Right forelimb (tissue), 1 donor: Measurements from ENCODE around the gene RRP9.

Experiments
- DNase-seq: peaks from one replicate; pipeline ENCODE4 v3.0.0-alpha.2; 2018

Gene RRP9

DNA sequence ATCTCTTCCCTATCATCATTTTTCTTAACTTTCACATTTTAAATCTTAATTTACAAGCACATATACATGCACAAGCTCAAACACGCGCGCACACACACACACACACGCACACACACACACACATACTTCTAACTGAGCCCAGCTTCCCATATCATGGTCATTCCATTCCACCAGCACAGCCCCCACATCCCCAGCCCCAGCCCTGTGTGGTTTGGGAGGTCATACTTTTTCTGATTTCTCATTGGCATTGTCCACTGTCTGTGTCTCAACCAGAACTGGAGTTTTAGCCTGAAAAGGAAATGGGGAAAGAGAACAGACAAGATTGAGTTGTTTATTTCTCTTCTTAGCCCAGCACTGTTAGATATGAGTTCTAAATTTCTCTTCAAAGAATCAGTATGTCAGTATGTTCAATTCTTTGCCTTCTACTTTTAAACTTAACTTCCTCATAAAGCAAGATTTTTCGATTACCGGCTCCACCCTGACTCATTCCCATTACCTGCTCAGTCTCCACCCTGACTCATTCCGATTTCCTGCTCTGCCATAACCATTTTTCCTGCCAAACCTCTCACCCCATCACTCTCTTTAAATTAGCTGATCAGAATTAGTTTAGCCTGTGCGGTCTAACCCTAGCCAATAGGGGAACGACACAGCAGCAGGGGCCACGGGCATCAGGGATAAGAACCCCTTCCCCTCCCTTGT lies 44.9 kb downstream of the RRP9 start:
- no peak for DNase-seq

DNA sequence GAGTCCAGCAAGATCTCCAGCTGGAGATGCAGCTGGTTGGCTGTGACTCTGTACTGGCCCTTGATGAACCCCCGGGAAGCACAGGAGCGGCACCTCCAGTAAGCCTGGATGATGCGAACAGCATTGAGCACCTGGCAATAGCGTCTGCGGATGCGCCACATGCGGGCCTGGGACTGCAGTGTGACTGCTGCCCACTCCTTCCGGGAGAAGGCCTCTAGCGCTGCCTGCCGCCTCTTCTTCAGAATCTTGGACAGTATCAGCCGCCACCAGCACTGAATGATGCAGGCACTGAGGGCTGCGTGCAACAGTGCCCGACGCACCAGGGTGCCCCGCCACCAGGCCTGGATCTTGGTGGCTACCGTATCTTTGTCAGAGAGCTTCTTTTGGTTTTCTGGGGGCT lies 46.8 kb downstream of the RRP9 start:
- no peak for DNase-seq

DNA sequence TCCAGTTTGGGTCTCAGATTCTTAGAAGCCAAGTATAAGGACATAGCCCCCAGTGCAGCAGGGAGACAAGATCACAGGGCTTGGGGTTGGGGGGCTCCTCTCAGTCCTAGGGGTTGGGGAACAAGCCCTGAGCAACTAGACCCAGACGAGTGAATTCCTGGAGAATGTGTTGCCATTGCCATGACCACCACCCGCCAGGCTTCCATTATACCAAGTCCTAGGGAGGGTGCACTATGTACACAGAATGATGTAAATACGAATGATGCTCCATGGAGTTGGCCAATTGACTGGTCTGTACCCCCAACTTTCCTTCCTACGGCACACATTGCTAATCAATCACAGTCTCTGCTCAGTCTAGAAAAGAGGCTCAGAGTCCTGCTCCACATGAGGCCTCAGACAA lies 47.3 kb downstream of the RRP9 start:
- no peak for DNase-seq

DNA sequence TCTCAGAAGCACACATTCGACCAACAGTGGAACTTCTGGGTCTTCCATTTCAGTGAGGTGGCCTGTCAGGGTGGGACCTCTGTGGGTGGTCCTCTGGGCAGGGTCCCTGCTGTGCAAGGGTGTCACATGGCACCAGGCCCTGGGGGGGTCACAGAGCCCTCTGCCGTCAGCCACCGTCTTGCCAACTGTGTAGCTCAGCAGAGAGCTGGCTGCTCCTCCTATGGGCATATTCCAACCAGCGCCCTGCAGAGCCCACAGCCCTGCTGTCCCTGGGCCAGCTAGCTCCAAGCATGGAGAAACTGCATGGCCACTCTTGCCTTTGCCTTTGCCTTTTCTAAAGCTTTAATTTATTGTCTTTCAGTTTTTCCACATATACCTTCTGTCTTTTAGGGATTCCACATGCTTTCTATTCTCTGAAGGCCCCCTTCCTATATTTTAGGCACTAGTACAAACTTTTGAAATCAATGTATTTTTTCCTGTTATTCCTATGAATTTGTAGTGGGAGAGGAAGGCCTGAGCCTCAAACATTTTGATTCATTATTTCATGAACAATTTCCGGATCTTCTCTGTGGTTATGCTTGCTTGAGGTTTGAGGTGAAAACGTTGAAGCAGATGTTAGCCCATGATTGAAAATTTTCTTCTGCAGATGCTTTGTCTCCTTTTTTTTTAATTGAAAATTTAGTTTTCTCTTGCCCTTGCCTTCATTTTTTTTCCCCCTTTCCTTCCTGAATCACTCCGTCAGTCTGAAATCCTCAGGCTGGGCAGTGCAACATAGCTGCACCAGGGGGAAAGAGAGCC lies 50.3 kb downstream of the RRP9 start:
- DNase-seq, result no peak

DNA sequence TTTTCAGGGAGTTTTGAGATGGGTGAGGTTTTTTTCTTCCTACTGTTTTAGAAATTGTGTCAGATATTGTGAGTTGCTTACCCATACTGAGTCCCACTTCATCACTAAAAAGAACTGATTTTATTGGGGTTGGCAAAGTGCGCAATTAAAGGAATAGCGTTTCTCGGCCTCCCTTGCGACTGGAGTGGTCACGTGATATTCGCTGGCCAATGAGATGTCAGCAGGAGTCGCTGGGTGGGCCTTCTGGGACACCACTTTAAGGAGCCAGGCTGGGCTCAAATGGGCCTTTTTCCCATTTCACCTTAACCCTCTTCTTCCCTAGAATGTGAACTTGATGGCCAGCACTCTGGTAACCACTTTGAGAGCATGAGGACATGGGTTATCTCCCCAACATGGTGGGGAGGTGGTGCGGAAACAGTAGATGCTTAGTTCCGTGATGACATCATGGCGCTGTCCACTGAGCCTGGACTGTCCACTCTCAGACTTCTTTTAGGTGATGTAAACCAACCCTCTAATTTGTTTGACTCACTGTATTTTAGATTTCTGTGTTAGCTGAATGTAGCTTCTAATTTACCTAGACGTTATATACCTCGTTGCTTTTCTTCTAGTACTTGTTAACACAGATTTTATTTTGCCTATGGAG lies 53.1 kb downstream of the RRP9 start:
- no peak for DNase-seq

DNA sequence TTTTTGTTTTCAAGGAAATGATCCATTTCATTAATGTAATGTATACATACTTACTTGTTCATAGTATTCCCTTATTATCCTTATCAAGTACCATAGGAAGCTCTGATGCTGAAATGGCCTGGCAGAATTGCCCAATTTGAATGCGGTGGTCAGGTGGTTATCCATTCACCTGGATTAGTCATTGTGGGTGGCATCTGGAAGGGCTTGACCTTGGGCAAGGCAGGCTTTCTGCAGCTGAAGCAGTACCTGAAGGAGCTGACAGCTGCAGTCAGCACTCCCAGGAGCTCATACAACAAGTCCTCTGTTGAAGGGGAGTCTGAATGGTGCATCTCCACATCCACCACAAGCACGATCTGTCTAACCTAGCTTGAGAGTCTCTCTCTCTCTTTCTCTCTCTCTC lies 54.1 kb downstream of the RRP9 start:
- DNase-seq, result no peak

DNA sequence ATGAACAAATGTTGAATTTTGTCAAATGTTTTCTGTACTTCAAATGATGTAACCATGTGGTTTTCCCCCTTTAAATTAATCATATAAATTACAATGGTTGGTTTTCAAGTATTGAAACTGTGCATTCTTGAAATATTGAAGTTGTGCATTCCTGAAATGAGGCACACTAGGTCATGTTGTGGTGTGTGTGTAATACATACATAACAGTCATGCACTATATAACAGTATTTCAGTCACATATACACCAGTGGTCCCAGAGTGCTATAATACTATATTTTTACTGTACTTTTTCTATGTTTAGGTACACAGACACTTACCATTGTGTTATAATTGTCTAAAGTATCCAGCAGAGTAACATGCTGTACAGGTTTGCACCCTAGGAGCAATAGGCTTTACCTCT lies 55.3 kb downstream of the RRP9 start:
- DNase-seq, result no peak
